Ramos (cell line): ENCODE results near the gene HELLS.
"Not testable (repeated sequence)": the region's sequence is repeated elsewhere in the genome, so short reads cannot be mapped to it uniquely, and the experiment has no call there.

Experiments
- in situ Hi-C: fragments of 300-500 bp; cut with MboI; formaldehyde crosslinking; loops from one replicate; pipeline ENCODE4 v1.14.3; 2022; ENCODE audit warnings: low sequenced_read_pairs; ENCODE audit not compliant: unreplicated experiment

Gene HELLS

GRCh38 chr10:94545391-94546048 lies at the start of gene HELLS:
Gene HELLS, plus strand, starts transcription at chr10:94545788. Its CDS starts 134 bp downstream, at chr10:94545922.
- in situ Hi-C loops = no loop called here

GRCh38 chr10:94496010-94496409 lies 49.6 kb upstream of the HELLS start:
- in situ Hi-C loops = no loop called here

- in situ Hi-C loops = no loop called here
These were observed 48.9 kb upstream of the HELLS start for GRCh38 chr10:94496646-94497045.

DNA sequence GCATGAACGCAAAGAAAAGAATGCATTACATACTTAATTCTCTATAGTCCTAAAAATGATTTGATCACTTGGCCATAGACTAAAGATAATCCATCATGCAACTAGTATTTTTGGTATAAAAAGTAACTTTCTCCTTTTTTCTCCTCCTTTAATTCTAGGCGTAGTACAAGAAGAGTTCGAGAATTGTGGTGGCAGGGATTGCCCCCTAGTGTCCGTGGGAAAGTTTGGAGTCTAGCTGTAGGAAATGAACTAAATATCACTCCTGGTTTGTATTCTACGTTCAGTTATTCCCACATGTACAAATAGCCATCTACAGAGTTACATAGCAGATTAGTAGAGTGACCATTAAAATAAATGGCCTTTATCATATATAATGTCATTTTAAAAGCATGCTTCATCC lies 45.5 kb upstream of the HELLS start:
- in situ Hi-C loops = no loop called here

DNA sequence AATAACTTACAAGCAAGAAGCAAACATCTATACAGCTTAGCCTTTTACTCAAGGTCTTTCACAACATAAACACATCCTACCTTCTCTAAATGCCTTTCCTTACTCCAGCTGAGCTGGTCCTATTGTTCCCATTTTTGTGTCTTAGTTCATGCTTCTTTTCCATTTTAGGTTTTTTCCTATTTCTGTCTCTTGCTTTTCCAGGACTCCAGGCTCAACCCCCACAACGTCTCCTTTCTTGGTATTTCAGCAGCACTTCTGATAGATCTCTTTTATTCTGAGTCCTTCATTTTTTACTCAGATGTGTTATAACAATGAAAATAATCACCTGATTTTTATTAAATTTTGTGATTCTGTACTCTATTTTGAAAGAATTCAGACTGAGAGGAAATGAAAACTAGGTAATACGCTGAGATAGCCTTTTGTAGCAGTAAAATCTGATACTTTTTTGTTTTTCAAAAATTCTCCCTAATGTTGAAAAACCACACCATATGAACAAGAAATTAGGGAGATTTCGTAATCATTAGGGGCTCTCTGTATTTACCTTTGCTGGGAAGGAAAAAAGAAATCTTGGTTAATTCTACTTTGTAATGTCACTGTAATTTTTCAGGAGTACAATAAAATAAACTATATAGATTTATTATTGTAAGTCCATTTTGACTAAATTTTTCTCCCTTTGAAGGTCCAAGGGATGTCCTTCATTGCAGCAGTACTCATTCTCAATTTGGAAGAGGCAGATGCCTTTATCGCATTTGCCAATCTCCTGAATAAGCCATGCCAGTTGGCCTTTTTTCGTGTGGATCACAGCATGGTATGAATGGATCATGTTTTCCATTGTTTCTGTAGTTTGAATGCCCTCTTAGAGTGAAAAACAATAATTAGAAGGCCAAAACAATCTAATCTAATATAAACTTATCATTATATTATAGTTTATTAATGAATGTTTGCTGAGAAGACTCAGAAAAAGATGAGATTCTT lies 24.0 kb upstream of the HELLS start:
- in situ Hi-C loops = no loop called here

DNA sequence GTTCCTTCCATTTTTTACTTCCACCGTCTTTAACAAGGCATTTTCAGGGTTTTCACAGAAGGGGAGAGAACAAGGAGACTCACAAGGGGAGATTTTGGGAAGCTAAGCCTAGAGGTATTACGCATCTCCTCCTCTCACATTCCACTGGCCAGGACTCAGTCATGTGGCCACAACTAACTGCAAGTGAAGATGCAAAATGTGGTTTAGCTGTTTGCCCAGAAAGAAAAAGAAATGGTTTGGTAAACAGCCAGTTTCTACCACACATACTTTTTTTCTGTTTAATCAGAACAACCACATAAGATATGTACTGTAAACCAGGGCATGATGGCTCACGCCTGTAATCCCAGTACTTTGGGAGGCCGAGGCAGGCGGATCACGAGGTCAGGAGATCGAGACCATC lies 21.4 kb upstream of the HELLS start:
- in situ Hi-C loops = no loop called here

GRCh38 chr10:94524711-94525110 lies 20.9 kb upstream of the HELLS start:
- in situ Hi-C loops = no loop called here

DNA sequence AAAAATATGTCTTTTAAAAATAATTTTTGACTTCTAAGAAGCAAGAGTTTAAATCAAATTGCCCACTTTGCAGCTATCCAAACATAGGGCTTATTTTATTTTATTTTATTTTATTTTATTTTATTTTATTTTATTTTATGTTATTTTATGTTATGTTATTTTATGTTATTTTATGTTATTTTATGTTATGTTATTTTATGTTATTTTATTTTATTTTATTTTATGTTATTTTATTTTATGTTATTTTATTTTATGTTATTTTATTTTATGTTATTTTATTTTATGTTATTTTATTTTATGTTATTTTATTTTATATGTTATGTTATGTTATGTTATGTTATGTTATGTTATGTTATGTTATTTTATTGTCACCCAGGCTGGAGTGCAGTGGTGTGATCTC lies 14.0 kb upstream of the HELLS start:
- in situ Hi-C loops = not testable (repeated sequence)

- in situ Hi-C loops = no loop called here
These were observed 12.6 kb upstream of the HELLS start for GRCh38 chr10:94533027-94533426.

GRCh38 chr10:94542282-94542681 lies 3.3 kb upstream of the HELLS start:
- in situ Hi-C loops = not testable (repeated sequence)

- in situ Hi-C loops = no loop called here
These were observed 687 bp downstream of the HELLS start for GRCh38 chr10:94546049-94546900.

GRCh38 chr10:94546901-94547185 lies 1.3 kb downstream of the HELLS start:
- in situ Hi-C loops = no loop called here

DNA sequence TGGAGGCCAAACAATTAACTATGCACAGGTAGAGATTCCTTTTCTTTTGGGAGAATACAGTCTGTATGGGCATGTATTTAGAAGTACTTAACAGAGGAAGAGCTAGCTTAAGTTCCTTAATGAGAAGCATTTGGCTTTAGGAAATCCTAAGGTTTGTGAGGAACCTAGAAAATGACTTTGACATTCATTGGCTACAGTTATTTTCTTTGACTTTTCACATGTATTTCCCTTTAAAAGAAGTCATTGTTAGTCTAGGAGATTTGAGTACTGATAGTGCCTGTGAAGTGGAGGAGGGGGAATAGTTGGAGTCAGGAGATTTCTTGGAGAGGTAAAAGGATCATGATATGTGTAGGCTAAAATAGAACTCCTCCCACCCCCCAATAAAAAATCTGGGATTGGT lies 3.6 kb downstream of the HELLS start:
- in situ Hi-C loops = no loop called here

- in situ Hi-C loops = not testable (repeated sequence)
These were observed 22.2 kb downstream of the HELLS start for GRCh38 chr10:94567714-94568307.

- in situ Hi-C loops = no loop called here
These were observed 25.5 kb downstream of the HELLS start for GRCh38 chr10:94571081-94571480.

DNA sequence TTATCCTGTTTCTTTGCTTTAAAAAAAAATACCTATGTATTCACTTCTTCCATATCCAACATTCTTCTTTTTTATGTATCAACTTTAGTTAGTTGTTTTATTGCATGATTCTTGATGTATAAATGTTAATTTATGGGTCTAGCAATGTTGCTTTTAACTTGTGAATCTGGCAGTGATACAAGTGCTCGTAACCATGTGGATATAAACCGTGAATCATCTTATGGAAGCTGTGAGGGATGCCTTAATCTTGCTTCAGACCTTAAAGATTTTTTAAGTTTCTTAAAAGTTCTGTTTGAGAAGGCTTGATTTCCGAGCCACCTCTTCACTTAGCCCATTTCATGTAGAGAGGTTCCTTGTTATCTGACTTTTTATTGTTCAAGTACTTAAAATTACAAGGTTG lies 25.9 kb downstream of the HELLS start:
- in situ Hi-C loops = no loop called here

- in situ Hi-C loops = no loop called here
These were observed 33.2 kb downstream of the HELLS start for GRCh38 chr10:94578790-94579189.

DNA sequence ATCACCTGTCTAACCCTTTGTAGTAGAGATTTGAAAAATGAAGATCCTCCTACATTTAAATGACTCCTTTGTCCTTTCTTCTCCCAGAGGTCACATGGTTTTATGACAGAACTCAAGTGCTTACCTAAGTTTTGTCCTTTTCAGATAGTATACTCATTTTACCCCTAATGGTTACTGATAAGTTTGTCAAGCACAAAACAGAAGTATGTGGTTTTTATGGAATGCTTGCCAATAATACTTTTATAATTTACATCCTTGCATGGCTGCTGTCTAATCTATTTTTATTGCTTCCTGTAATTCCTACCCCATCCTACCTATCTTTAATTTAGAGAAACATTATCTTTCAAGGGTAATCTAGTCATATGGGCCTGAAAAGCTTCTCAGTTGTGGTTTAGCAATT lies 37.5 kb downstream of the HELLS start:
- in situ Hi-C loops = no loop called here

GRCh38 chr10:94591461-94592205 lies 46.0 kb downstream of the HELLS start:
- in situ Hi-C loops = no loop called here
